Fibroblast of villous mesenchyme (primary cell): ENCODE data around the gene LAMB4. TPM values are rescaled to one million over a fixed set of nuclear protein-coding genes. Genes with fewer than 3 reads are reported as not detected.

Source experiments
- DNase-seq: peaks from one replicate; pipeline ENCODE4 v3.0.0-alpha.2; 2010; ENCODE audit warnings: low read depth
- H3K4me3 ChIP-seq: 2 replicates; pipeline ENCODE4 v1.5.1; 2011; ENCODE audit warnings: low read depth, mild to moderate bottlenecking, low read length
- CTCF ChIP-seq: IDR thresholded peaks from 2 replicates; pipeline ENCODE4 v1.5.1; 2012; ENCODE audit warnings: low read depth, mild to moderate bottlenecking, low read length; ENCODE audit not compliant: insufficient read depth
- total RNA-seq: library from RNA; depleted of rRNA; stranded (reverse); fragments of >200 nt; gene quantifications from 2 replicates; pipeline ENCODE4 v1.2.3, GENCODE V29; 2012

LAMB4 gene
- total RNA-seq, 1 donor: under 0.01 TPM

- H3K4me3 ChIP-seq: no peak overlapping the region
- no peak for DNase-seq
- TF ChIP-seq CTCF: no peak
Observed at GRCh38 chr7:108120196-108120595, 10.0 kb downstream of the LAMB4 start.

GRCh38 chr7:108118959-108119358 is 11.2 kb downstream of the LAMB4 start:
- peak; percentile 6 for TF ChIP-seq CTCF
- no peak for DNase-seq
- H3K4me3 ChIP-seq: no peak overlapping the region

- H3K4me3 ChIP-seq: no peak overlapping the region
- DNase-seq: no peak
- peak; percentile 75 for TF ChIP-seq CTCF
Observed at GRCh38 chr7:108114117-108114841, 15.9 kb downstream of the LAMB4 start.

- no peak overlapping the region for H3K4me3 ChIP-seq
- DNase-seq: no peak
- TF ChIP-seq CTCF: no peak
Observed at GRCh38 chr7:108112683-108113082, 17.5 kb downstream of the LAMB4 start.

- no peak for DNase-seq
- no peak overlapping the region for H3K4me3 ChIP-seq
- peak; percentile 40 for TF ChIP-seq CTCF
Observed at GRCh38 chr7:108109221-108109908, 20.8 kb downstream of the LAMB4 start.

- no peak overlapping the region for H3K4me3 ChIP-seq
- no peak for TF ChIP-seq CTCF
- DNase-seq: no peak
Observed at GRCh38 chr7:108108131-108108530, 22.0 kb downstream of the LAMB4 start.

GRCh38 chr7:108104324-108104723 is 25.8 kb downstream of the LAMB4 start:
- TF ChIP-seq CTCF: no peak
- DNase-seq: peak; percentile 69
- no peak overlapping the region for H3K4me3 ChIP-seq
